AG09309 (cell line): ENCODE measurements around the gene CST9.

Experiments used
- DNase-seq: peaks from one replicate; pipeline ENCODE4 v3.0.0-alpha.2; 2010; ENCODE audit warnings: low read depth
- H3K4me3 ChIP-seq: 2 replicates; pipeline ENCODE4 v1.5.1; 2011; ENCODE audit warnings: mild to moderate bottlenecking, low read depth, low read length, moderate library complexity; ENCODE audit not compliant: control insufficient read depth
- TF ChIP-seq, protein P1 (sequence below): IDR thresholded peaks from 2 replicates; pipeline ENCODE4 v1.5.1; 2011; ENCODE audit warnings: mild to moderate bottlenecking, low read depth, low read length, inconsistent platforms; ENCODE audit not compliant: insufficient read depth, control insufficient read depth; ENCODE audit errors: missing control alignments

CST9 gene, protein sequence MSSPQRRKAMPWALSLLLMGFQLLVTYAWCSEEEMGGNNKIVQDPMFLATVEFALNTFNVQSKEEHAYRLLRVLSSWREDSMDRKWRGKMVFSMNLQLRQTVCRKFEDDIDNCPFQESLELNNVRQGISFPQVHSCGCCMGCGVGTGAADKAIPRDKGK

DNA sequence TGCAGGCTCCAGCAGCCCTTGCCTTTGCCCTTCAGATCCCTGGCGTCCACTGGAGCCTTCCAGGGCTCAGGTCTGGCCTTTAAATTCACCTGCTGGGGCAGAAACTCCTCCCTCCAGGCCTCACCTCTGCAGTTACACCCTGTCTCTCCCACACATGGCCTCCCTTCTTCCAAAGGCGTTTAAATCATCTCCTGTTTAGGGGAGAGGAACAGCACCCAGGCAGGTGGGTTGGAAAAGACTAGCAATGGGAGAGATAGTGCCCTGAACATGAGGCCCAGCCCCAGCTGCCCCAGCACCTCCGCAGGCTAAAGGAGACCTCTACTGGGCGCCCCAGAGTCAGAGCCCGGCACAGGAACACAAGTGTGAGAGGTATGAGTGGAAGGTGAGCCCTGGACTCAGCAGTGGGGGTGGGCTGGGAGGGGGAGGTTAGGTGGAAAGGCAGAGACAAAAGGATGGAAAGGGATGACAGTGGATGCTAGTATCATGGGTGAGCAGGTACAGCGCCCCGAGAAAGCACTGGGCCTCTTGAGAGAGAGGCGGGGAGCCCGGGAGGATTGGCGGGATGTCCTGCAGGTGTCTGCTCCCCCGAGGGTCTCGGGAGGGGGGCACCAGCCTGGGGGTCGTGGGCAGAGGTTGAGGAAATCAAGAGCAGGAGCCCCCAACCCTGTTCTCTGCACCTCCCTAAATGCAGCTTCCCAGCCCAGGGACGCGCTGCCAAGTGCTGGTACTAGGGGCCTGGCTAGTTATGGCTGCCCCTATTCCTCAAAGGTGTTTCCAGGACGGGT is at the start of gene CST9:
Gene CST9, minus strand, starts transcription at position 51 of the 785 bp plus-strand sequence. CDS start 53 bp downstream, outside the sequence.
- no peak for DNase-seq
- TF ChIP-seq, protein P1, sequence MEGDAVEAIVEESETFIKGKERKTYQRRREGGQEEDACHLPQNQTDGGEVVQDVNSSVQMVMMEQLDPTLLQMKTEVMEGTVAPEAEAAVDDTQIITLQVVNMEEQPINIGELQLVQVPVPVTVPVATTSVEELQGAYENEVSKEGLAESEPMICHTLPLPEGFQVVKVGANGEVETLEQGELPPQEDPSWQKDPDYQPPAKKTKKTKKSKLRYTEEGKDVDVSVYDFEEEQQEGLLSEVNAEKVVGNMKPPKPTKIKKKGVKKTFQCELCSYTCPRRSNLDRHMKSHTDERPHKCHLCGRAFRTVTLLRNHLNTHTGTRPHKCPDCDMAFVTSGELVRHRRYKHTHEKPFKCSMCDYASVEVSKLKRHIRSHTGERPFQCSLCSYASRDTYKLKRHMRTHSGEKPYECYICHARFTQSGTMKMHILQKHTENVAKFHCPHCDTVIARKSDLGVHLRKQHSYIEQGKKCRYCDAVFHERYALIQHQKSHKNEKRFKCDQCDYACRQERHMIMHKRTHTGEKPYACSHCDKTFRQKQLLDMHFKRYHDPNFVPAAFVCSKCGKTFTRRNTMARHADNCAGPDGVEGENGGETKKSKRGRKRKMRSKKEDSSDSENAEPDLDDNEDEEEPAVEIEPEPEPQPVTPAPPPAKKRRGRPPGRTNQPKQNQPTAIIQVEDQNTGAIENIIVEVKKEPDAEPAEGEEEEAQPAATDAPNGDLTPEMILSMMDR: no peak
- H3K4me3 ChIP-seq: no peak within 1 kb of the TSS

DNA sequence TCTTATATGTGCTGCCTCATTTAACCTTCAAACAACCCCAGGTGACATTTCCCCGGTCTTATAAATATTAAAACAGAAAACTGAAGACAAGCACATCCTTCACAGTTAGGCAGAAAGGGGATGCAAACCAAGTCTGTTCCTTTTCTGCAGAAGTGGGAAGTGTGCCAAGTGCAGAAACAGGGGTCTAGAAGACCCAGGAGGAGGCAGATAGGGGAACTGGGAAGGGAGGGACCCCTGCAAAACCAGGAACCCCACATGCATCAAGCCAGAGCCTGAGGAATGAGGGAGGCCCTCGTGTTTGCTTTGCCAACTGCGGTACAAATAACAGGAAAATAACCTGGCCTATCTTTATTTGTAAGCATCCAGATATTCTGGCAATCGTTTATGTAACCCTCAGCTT is 49.0 kb upstream of the CST9 start:
- no peak overlapping the region for H3K4me3 ChIP-seq
- no peak for DNase-seq
- TF ChIP-seq, protein P1: no peak

DNA sequence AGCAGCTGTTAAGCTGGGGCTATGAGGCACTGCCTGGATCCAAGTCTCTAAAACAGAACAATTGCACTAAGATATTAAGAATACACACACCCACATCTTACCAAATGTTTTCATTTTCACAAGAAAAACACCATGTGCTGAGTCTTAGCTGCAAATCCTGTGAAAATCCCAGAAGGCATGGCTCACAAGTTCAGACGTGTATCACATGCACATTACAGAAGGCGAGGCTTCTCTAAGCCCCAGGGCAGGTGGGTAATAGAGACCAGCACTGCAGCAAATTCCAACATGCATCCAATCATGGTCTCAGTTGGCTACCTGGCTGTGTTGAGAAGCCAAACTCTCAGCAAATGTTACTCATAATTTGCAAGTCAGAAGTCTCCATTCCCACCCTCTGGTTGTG is 48.3 kb upstream of the CST9 start:
- TF ChIP-seq, protein P1: no peak
- no peak for DNase-seq

DNA sequence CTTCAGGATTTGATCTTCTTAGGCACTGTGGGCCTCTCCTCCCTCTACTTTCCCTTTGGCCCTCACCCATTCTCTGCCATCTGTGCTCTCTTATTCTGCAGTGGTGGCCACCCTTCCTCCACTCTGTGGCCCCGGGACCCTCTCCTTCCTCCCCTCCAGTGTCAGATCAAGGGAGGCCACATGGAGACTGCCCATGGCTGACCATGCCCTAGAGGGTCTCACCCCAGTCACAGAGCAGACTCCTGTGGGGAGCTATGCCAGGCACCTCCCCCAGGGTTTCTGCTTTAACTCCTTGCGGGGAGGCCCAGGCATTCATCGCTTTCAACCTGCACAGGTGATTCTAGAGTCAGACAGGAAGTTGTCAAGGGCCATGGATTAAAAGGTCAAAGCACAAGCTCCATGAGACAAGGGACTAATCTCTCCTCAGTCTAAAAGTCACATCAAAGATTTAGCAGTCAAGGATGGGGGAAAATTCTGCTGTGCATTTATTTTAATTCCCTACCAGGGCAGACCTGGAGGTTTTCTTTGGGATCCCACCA is 47.8 kb upstream of the CST9 start:
- DNase-seq: no peak
- H3K4me3 ChIP-seq: no peak overlapping the region
- TF ChIP-seq, protein P1: no peak

More for the DNA sequence above, 48.3 kb upstream of the CST9 start:
- no peak overlapping the region for H3K4me3 ChIP-seq

DNA sequence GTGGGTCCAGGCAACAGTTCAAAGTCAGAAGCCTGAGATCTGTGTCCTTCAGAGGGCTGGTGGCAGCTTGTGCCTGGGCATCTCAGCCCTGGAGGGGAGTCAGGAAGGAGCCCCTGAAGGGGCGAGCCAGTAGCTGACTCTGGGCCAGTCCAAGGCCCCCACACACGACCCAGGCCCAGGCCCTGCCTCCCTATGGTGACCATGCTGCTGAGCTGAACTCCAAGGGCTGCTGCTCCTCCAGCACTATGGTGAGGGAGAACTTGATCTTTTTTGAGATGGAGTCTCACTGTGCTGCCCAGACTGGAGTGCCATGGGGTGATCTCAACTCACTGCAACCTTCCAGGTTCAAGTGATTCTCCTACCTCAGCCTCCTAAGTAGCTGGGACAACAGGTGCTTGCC is 47.2 kb upstream of the CST9 start:
- TF ChIP-seq, protein P1: no peak
- no peak overlapping the region for H3K4me3 ChIP-seq
- no peak for DNase-seq

DNA sequence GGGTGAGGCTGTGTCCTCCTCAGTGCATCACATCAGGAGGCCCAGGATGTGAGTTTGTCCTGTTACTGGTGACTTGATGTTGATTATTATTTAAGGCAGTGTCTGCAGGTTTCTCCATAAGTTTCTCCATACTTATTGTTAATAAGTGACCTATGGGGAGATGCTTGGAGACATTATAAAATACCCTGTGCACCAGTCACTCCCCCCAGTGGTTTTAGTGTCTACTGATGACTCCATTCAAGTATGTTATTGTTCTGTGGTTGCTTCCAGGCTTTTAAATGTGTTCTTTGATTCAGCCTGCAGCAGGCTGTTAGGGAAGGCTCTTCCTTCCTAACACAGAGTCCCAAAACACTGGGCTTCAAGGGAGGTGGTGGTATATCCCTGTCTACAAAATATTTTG is 46.7 kb upstream of the CST9 start:
- H3K4me3 ChIP-seq: no peak overlapping the region
- no peak for DNase-seq
- TF ChIP-seq, protein P1: no peak

DNA sequence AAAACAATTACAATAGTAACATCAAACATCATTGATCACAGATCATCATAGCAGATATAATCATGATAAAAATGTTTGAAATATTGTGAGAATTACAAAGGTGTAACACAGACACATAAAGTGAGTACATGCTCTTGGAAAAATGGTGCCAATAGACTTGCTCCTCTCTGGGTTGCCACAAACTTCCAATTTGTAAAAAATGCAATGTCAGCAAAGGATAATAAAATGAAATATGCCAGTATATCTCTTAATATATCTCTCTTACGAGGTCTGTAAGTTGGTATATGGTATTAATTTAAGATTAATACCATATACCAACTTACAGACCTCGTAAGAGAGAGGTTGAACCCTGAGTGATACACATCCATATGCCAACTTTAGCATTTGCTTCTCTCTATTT is 45.4 kb upstream of the CST9 start:
- TF ChIP-seq, protein P1: no peak

More for the DNA sequence above, 45.4 kb upstream of the CST9 start:
- DNase-seq: no peak
- no peak overlapping the region for H3K4me3 ChIP-seq
